Lower leg skin (tissue), 4 donors: ENCODE measurements around the gene OR52N5. TPM values are rescaled to one million over a fixed set of nuclear protein-coding genes. Genes with fewer than 3 reads are reported as not detected.

ENCODE experiments used
- DNase-seq, 2 donors: peaks; one replicate each; pipeline ENCODE4 v3.0.0-alpha.2; 2019; ENCODE audit warnings: low spot score in 2 of 2
- H3K4me3 ChIP-seq: fragments of 200-600 bp; sonication (generic); 2 replicates; pipeline ENCODE4 v1.5.1; 2017; ENCODE audit warnings: mild to moderate bottlenecking, low read depth; ENCODE audit not compliant: poor library complexity, severe bottlenecking
- POLR2A ChIP-seq, 2 donors: fragments of 450-650 bp; IDR thresholded peaks; one replicate each; pipeline ENCODE4 v1.6.1; 2016 to 2017; ENCODE audit warnings: antibody characterized with exemption in 2 of 2, mild to moderate bottlenecking in 1 of 2, moderate library complexity in 1 of 2
- WGBS, 2 donors: methylation state at CpG; one replicate each; pipeline ENCODE4 v1.1.5; 2018; 5-methylcytosine and 5-hydroxymethylcytosine counted together
- intact Hi-C: fragments of 100-400 bp; cut with DNase I; formaldehyde crosslinking; loops from one replicate; pipeline ENCODE4 v1.15.0; 2023; ENCODE audit warnings: low total_unique reads
- total RNA-seq, 4 donors: library from RNA; depleted of rRNA; stranded (reverse); fragments of >200 nt; gene quantifications; one replicate each; pipeline ENCODE4 v1.1.0, GENCODE V29; 2016
- TF ChIP-seq, protein P1 (sequence below), 3 donors: fragments of 450-650 bp; IDR thresholded peaks; one replicate each; pipeline ENCODE4 v1.5.1; 2016; ENCODE audit warnings: antibody characterized with exemption in 3 of 3, mild to moderate bottlenecking in 3 of 3, moderate library complexity in 2 of 3

OR52N5 gene
- not detected for total RNA-seq

- DNase-seq, result no peak
- WGBS, 2 donors, result 30 to 44% methylated on average over 3 to 4 of the region's 4 CpGs
- intact Hi-C loops, result no loop called here
- TF ChIP-seq, protein P1, sequence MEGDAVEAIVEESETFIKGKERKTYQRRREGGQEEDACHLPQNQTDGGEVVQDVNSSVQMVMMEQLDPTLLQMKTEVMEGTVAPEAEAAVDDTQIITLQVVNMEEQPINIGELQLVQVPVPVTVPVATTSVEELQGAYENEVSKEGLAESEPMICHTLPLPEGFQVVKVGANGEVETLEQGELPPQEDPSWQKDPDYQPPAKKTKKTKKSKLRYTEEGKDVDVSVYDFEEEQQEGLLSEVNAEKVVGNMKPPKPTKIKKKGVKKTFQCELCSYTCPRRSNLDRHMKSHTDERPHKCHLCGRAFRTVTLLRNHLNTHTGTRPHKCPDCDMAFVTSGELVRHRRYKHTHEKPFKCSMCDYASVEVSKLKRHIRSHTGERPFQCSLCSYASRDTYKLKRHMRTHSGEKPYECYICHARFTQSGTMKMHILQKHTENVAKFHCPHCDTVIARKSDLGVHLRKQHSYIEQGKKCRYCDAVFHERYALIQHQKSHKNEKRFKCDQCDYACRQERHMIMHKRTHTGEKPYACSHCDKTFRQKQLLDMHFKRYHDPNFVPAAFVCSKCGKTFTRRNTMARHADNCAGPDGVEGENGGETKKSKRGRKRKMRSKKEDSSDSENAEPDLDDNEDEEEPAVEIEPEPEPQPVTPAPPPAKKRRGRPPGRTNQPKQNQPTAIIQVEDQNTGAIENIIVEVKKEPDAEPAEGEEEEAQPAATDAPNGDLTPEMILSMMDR (IDR thresholded peaks at IDR 0.05), result no peak
- no peak for TF ChIP-seq POLR2A (IDR thresholded peaks at IDR 0.05)
- H3K4me3 ChIP-seq, result no peak within 1 kb of the TSS
Observed at GRCh38 chr11:5783255-5783654, at the start of gene OR52N5. Gene OR52N5, minus strand, starts transcription at chr11:5783355. Its CDS starts 4,721 bp downstream, at chr11:5778634.

- 62 to 72% methylated on average over 6 of the region's 6 CpGs for WGBS, 2 donors
- no peak for DNase-seq
- H3K4me3 ChIP-seq, result no peak overlapping the region
- intact Hi-C loops, result no loop called here
- TF ChIP-seq, protein P1 (IDR thresholded peaks at IDR 0.05), result no peak
- TF ChIP-seq POLR2A (IDR thresholded peaks at IDR 0.05), result no peak
Observed at GRCh38 chr11:5831196-5831829, 48.2 kb upstream of the OR52N5 start.

DNA sequence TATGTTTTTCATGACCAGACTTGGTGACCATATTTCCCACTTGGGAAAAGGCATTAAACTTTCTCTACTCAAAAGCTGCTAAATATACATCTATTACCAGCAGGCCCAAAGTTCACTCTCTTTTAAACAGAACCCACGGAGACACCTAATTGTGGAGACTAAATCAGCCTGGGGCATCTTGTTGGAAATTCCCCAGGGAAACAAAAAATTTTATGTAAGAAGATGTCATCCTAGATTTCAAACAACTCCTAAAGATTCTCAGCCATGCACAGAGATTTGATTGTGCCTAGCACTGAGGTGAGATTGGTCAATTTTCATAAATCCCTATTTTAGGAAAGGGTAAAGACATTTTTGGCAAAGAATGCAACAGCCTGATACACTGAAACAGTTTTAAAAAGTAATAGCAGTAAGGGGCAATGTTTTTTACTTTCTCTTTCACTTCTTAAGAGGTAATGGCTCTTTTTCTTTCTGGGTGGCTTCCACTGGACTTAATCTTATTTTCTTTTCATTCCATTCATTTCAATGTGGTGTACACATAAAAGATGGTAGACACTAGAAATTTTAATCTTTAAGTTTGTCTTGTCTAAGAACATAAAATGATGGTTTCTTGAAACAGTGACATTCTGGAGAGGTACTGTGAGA lies 35.2 kb upstream of the OR52N5 start:
- TF ChIP-seq POLR2A (IDR thresholded peaks at IDR 0.05), result no peak
- TF ChIP-seq, protein P1 (IDR thresholded peaks at IDR 0.05), result no peak
- H3K4me3 ChIP-seq, result no peak overlapping the region
- intact Hi-C loops, result no loop called here
- no peak for DNase-seq
- WGBS, 2 donors, result 16 to 31% methylated on average over 1 of the region's 1 CpG

GRCh38 chr11:5815534-5815933 lies 32.4 kb upstream of the OR52N5 start:
- no peak for TF ChIP-seq POLR2A (IDR thresholded peaks at IDR 0.05)
- TF ChIP-seq, protein P1 (IDR thresholded peaks at IDR 0.05), result no peak
- WGBS, 2 donors, result 35 to 43% methylated on average over 4 of the region's 4 CpGs
- intact Hi-C loops, result no loop called here

DNA sequence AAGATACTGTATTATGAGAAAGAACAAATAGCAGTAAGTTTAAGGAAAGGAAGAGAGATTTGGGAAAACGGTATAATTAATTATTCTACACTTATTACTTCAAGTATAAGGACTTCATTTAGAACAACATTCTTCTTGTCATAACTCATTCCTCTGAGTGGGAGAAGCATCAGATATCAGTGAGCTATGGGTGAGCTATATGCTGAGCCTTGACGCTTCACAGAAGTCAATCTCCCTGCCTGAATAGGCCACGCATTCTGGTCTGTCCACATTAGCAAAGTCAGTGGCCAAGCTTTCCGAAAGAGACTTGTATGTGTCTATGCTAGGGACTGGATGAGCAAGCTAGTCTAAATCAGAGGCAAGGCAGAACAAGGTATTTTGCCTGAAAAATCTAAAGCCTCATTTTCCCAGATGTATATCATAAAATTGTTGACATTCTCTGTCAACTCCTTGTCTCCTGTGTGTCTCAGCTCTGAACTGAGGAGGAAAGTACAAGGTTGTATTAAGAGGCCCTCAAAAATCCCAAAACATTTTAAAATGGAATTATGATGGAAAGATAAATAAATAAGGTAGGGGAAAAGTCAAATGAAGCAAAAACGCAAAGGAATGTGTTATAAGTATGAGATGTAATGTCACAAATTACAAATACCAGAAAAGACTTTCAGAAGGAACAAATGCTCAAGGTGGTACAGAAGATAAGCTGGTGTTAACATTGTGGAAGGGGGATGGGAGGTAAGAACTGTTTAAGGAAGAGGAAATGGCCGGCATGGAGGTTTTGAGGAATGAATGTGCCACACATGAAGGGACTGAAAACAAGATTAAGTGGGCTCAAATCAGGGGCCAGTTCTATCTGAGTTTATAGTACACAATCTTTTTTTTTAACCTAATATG lies 27.0 kb upstream of the OR52N5 start:
- no peak overlapping the region for H3K4me3 ChIP-seq
- no peak for TF ChIP-seq POLR2A (IDR thresholded peaks at IDR 0.05)
- TF ChIP-seq, protein P1 (IDR thresholded peaks at IDR 0.05), result no peak
- intact Hi-C loops, result loop anchor here (5.0 kb wide), 1 partner anchor 333 kb away; no protein-coding TSS in a partner anchor
- WGBS, 2 donors, result 74 to 79% methylated on average over 6 of the region's 6 CpGs
- no peak for DNase-seq

More at GRCh38 chr11:5815534-5815933, 32.4 kb upstream of the OR52N5 start:
- no peak overlapping the region for H3K4me3 ChIP-seq
- DNase-seq, result no peak
